Stimulated activated CD8-positive, alpha-beta memory T cell treated with anti-CD3 and anti-CD28 coated beads, Interleukin-15, amount 100 ng/mL, for 24 hours (primary cell): Measurements from ENCODE around the gene PPARD.
"Not testable (repeated sequence)": the region's sequence is repeated elsewhere in the genome, so short reads cannot be mapped to it uniquely, and the experiment has no call there.

Source experiments
- DNase-seq: peaks from one replicate; pipeline ENCODE4 v3.0.0-alpha.2; 2020; ENCODE audit warnings: low read depth

Gene PPARD

DNA sequence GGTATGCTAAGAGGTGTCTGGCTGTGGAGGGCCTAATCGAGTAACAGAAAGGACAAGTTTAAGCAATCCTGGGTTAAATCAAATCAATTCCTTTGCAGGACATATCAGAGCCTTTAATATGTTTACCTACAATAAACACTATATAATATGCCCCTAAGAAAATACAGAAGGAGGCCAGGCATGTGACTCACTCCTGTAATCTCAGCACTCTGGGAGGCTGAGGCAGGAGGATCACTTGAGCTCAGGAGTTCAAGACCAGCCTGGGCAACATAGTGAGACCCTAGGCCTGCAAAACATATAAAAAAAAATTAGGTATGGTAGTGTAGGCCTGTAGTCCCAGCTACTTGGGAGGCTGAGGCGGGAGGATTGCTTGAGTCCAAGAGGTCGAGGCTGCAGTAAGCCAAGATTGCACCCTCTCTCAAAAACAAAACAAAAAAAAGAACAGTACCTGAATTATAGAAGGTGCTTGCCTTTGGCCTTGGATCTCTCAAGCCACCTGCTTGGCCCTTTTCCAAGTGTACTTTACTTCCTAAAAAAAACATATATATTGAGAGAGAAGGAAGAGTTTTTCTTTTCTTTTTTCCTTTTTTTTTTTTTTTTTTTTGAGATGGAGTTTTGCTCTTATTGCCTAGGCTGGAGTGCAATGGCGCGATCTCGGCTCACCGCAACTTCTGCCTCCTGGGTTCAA is 96.2 kb downstream of the PPARD start:
- DNase-seq: not testable (repeated sequence)

DNA sequence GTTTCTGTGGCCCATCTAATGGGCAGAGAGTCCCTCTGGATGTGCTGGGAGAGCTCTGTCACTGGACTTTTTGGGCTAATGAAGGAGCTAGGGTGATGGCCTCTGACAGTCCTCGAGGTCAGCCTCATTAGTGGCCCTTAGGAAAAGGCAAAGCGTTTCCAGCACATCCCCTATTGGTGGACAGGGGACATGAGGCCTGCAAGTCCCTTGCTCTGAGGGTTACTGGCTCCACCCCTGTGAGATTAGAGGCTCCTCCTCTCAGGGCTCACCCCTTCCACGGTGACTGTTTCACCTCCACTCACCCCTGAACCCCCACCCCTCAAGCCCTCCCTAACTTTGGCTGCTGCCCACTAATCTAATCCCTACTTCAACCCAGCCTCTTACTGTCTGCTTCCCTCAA is 97.0 kb downstream of the PPARD start:
- no peak for DNase-seq

DNA sequence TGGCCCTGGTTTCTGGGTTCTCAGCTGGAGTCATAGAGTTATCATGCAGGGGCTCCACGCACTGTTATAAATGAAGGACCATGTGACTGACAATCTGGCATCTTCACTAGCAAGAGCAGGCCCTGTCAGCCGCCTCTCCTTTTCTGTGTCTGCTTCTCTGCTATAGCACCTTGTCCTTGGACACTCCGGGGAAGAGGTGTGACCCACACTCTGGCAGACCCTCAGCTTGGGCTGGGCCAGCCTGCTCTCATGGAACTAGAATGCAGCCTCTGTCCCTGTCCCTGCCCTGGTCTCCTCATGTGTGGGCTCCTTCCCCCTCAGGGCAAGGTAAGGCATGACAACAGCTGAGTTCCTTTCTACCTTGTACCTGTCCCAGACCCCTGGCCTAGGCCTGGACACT is 98.8 kb downstream of the PPARD start:
- DNase-seq: no peak

DNA sequence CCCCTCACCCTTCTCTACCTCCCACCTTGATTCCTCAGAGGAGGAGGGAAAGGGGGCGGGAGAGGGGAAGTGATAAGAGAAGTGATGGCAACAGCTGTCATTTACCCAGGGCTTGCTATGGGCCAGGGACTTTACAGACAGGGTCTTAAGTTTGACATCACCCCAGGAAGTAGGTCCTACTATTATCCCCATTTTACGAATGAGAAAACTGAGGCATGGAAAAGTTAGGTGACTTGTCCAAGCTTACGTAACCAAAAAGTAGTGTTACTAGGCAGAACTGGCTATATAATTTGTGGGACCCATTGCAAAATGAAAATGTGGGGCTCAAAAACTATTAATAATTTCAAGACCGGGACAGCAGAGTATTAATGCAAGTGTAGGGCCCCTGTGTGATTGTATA is 99.3 kb downstream of the PPARD start:
- DNase-seq: no peak

DNA sequence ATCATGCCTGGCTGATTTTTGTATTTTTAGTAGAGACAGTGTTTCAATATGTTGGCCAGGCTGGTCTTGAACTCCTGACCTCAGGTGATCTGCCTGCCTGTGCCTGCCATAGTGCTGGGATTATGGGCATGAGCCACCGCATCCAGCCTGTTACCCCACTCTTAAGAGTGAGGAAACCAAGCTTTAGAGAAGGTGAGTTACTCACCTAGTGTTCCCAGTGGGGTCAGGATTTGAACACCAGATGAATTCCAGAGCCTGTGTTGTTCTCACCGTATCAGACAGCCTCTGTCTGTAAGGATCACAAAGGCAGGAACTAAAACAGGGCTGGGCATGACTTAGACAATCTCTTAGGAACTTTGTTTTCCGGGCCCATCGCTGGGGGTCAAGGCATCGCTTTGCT is 100.3 kb downstream of the PPARD start:
- DNase-seq: no peak

DNA sequence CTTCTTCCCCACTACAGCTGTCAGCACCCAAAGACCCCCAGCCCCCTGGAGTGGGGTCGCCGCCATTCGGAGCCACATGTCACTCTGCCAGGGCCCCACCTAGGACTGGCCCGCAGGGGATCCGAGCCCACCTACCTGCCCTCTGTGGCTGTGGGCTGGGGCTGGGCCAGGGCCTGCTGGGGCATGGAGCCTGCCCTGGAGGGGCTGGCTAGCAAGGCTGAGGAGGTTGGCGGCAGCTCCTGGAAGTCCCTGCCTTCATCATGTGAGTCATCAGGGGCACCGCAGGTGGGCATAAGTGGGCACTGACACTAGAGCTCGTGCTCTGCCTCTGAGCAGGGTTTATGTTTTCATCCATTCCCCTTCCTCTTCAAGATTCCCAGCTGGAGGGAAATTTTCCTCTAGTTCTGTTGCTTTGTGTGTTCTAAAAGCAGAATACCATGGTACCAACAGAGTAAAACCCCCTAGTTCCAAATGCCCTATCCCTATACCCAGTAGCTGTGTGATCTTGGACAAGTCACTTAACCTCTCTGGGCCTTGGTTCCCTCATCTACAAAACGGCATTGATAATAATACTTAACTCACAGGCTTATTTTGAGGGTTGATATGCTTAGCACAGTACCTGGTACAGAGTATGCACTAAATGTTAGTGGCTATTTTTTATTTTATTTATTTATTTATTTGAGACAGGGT is 101.1 kb downstream of the PPARD start:
- DNase-seq: no peak

DNA sequence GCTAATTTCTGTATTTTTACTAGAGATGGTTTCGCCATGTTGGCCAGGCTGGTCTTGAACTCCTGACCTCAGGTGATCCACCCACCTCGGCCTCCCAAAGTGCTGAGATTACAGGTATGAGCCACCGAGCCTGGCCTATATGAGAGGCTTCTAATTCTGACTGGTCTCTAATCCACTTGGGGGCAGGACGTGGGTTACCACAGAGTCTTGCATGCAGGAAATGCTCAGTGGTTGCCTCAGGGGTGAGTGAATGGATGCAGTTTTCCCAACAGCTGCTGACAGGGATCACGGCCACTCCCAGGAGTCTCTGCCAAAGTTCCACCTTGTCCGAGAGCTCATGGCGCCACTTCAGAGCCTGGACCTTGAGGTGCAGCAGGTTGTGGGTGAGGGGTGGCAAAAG is 103.3 kb downstream of the PPARD start:
- DNase-seq: no peak

DNA sequence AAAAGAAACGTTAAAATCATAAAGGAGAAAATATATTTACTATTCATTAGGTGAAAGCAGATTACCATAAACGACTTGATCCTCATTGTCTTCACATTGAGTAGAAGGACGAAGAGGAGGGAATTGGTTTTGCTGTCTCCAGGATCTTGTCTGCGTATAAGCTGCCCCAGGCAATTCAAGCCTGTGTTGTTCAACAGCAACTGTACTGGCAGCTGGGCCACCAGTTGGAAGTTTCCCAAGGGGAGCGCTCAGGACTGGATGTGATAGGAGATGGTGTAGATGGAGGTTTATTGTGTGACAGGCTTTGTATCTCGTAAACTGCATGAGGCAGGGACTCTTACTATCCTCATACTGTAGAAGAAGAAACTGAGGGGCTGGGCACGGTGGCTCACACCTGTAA is 105.8 kb downstream of the PPARD start:
- DNase-seq: no peak

DNA sequence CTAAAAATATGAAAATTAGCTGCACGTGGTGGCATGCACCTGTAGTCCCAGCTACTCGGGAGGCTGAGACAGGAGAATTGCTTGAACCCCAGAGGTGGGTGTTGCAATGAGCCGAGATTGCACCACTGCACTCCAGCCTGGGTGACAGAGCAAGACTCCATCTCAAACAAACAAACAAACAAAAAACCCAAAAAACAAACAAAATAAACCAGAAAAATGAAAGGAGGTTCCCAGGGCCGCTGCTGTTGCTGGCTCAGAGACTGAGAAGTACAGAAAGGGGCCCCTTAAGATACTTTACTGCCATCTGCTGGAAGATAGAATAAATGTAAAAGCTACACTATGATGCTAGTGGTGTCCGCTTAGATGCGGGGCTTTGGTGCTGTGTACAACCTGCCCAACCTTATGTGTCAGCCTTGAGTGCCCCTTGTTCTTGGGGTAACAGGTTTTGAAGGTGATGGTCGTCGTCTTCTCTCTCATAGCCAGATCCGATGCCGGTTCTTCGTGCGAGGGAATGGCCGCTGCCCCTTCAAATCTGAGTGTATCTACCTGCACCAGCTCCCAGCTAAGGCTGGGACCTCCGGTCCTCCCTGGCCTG is 107.0 kb downstream of the PPARD start:
- DNase-seq: no peak

DNA sequence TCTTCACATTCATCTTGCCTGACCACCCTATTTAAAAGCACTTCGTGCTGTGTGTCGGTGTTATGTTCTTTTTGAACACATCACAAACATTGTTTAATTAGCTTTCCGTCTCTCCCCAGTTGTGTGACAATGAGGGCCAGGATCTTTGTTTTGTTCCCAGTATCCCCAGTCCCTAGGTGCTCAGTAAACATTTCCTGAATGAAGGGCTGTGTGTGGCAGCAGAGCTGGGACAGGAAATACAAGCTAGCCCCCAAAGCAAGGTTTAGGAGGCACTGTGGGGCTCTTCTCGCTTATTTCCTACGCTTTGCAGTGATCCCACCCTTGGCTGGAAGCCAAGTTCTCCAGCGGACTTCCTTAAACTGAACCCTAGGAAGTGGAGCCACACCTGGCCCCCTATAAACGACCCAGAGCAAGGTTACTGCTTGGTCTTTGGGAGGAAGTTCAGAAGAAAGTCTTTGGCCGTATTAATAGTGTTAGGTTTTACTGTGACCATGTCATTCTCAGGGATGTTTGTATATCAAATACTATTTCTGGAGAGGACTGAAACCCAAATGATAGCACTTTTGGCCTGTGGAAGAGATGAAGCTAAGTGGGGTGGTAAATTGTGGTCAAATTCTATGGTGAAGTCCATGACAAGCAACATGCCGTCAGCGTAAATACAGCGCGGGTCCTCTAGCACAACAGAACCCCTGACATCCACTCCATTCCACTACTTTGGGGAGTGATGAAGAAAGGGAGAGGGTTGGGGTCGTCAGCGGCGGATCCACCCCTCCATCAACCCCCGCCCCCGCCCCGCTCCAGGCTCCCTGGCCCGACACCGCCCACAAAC is 109.2 kb downstream of the PPARD start:
- DNase-seq: no peak

DNA sequence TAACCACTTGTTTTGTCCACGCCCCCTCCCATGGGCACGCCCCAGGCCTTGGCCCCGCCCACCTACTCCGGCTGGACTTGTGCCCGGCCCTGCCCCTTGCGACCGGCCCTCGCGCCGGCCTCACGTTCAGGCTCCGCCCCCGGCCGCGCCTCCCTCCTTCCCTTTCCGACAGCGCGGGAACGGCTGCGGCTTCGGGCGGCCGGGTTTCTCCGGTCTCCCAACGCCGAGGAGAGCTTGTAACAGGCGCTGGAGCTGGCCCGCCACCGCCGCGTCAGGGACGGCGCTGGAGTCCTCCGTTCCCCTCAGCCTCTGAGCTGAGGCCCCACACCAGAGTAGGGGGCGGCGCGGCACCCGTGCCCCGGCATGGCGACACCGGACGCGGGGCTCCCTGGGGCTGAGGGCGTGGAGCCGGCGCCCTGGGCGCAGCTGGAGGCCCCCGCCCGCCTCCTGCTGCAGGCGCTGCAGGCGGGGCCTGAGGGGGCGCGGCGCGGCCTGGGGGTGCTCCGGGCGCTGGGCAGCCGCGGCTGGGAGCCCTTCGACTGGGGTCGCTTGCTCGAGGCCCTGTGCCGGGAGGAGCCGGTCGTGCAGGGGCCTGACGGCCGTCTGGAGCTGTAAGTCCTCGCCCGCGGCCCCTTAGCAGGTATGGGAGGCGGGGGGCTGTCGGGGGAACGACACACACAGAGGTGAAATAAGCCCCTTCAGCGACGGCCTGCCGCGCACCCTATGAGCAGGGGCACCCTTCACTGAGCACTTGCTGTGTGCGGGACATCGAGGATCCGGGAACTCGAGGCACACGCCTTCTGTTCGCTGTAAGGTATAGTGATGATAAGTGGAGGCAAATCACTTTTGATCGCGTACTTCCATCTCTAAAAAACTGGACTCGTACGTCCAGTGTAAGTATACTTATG is 110.1 kb downstream of the PPARD start, which contains the start of gene FANCE:
FANCE (plus strand) TSS at position 156 of the 908 bp plus-strand sequence; CDS start at position 364, 208 bp downstream.
- DNase-seq: peak; percentile 90

DNA sequence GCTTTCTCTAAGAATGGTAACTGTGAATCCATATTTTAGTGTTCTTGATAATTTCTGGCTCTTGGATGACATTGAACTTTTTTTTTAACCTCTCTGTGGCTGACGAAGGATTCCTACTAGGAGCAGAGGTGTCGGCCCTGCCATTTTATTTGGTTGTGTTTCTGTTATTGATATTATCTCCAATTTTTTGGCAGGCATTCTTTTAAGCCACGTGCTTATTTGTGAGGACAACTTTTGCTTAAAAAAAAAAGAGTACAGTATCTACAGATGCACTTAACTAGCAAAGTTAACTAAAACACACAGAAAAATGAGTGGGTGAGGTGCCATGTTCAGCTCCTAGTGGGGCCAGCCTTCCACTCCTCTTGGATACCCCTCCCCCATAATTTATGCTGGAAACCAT is 110.9 kb downstream of the PPARD start:
- DNase-seq: no peak

DNA sequence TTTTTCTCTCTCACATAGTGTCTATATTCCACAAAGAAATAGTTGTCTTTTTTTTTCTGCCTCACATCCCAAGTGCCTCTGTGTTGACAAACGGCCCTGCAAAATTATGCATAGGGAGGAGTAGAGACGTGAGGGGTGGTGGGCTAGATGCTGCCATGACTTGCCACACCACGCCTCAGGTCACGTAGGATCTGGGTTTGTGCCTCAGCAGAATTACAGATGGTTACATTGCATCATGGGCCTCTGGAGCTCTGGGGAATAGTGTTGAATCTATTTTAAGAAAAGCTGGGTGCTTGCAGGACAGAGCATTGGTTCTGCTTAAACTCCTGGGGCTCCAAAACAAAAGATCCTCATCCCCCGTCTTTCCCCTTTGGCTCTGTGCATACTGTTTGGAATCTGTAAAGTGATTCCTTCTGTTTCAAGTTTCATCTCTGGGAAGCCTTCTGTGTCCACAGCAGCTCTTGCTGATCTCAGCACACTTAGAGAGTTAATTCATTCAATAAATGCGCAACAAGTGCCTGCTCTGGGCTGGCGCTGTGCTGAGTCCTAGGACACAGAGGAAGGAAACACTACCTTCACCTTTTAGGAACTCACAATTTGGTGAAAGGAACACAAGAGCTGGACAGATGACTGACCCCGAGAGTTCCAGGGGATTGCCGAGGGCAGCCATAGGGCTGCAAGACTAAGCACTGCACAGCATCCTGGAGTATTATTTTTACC is 112.2 kb downstream of the PPARD start:
- DNase-seq: no peak

DNA sequence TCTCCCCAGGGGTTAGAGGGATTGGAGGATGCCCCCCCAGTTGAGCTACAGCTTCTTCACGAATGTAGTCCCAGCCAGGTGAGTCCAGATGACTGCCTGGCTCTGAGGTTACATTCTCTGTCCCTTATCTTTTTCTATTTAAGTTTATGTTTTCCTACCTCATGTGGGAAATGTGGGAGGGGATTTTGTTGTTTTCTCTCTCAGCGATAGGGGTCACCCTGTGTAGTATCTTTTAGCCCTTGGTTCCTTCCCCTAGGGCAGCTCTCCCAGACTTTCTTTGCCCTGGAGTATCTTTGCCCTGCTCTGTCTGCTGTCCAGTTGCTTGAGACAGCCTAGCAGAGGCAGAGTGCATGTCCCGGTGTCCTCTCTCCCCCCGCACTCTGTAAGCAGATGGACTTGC is 115.5 kb downstream of the PPARD start:
- no peak for DNase-seq

DNA sequence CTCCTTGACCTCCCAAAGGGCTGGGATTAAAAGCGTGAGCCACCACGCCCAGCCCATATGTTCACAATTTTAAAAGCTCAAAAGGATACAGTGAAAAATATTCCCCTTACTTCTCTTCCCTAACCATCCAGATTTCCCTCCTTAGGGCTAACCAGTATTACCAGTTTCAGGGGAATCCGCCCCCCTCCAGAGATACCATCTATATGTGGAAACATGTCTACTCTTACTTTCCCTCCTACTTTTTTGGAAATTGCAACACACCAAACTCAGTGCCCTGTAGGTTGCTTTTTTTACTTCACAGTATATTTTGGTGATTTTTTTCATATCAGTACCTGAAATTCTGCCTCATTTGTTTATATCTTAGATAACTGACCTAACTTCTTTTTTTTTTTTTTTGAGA is 118.9 kb downstream of the PPARD start:
- no peak for DNase-seq

DNA sequence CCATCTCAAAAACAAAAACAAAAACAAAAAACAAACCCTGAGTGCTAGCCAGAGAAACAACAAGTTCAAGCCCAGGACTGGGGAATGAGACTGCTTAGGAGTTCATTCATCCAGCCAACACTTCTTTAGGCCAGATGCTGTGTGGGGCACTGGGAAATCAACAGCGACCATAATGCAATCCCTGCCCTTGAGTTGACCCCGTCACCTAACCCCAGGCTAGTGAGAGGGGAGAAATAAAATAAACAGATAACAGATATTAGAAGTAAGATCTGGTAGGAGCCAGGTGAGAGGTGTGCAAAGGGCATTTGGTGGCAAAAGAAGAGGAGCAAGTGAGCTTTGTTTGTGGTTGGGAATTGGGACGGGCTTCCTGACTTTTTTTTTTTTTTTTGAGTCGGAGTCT is 120.9 kb downstream of the PPARD start:
- no peak for DNase-seq

DNA sequence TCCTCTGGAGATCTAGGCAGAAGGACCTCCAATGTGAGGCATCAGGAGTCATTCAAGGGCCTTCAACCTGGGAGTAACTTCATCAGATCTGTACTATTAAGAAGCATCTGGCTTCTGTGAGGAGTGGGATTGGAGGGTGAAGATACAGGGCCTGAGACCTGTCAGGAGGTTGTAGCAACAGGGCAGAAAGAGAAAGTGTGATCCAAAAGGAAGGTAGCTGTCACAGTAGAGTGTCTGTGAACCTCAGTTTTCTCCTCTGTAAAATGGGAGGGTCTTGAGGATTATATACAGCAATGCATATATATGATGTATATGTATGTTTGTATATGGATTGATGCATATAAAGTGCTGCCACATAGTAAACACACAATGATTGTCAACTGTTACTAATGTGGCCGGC is 123.3 kb downstream of the PPARD start:
- no peak for DNase-seq

DNA sequence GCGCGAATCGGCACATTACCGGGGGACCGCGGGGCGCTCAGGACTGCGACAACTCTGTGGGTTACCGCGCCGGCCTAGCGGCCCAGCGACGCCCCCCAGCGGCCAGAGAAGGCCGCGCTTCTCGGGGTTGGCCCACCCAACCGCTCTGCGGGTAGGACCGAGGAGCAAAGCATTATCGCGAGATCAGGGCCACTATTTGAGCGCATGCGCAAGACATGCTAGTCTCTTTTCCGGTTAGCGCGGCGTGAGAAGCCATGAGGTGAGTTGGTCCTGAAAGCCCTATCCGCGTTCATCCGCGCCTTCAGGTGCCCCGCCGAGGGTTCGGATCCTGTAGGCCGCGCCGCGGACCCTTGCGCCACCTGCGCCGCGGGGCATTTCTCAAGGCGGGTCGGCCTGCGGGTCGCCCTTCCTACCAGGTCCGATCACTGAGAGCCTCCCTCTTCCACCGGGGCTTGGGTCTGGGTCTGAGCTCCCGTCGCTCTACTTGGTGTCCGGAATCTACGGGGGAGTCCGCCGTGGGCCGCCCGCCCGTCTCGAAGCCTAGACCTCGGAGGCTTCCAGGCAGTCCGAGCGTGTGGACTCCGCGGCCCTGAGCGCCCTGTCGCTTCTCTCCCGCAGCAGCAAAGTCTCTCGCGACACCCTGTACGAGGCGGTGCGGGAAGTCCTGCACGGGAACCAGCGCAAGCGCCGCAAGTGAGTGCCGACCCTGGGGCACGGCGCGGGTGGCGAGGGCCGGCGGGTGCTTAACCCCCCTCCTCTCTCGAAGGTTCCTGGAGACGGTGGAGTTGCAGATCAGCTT is 126.0 kb downstream of the PPARD start, which contains the start of gene RPL10A:
RPL10A (plus strand) TSS at position 221 of the 799 bp plus-strand sequence; CDS start at position 255, 34 bp downstream.
- peak; percentile 88 for DNase-seq

DNA sequence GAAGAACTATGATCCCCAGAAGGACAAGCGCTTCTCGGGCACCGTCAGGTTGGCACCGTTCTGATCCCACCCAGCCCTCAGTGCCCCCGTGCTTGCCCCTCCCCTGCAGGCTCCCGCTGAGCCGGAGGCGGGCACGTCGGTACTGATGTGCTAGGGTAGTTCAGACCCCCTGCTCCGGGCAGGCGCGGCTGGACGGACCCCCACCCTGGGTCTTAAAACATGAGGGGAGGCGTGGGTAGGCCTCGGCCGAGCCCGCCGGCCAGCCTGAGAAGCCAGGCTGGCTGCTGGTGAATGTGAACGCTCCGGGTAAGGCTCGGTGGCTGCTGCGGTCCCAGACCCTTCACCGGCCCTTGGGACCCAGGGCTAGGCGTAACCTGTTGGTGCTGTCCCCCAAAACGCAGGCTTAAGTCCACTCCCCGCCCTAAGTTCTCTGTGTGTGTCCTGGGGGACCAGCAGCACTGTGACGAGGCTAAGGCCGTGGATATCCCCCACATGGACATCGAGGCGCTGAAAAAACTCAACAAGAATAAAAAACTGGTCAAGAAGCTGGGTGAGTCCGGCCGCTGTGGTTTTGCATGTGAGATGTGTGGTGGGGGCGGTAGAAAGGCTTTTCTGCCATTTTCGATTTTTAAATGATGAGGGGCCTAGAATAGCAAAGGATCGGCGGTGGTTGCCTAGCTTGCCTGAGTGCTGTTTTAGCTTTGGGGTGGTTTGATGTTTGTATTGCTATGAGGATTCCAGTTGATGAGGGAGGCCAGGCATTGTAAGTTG is 126.8 kb downstream of the PPARD start:
- DNase-seq: no peak
